K562 (cell line): ENCODE measurements around the gene NDUFAB1. TPM values are rescaled to one million over a fixed set of nuclear protein-coding genes. Genes with fewer than 3 reads are reported as not detected.

Source experiments
- FOXA3 ChIP-seq, 2 experiments: fragments of 450-650 bp in 1 of 2; sonication (generic) in 1 of 2; formaldehyde crosslinking; IDR thresholded peaks in 1 of 2; conservative IDR thresholded peaks in 1 of 2; 2 replicates each; pipeline versions ENCODE4 v1.4.0 to v1.8.0; 2020 to 2022; ENCODE audit warnings: mild to moderate bottlenecking in 2 of 2, missing genetic modification reagents in 1 of 2
- HLTF ChIP-seq: fragments of 450-650 bp; IDR thresholded peaks from 2 replicates; pipeline ENCODE4 v1.6.1; 2016
- HNRNPLL ChIP-seq: fragments of 200-400 bp; formaldehyde crosslinking; IDR thresholded peaks from 2 replicates; pipeline ENCODE4 v1.6.1; 2017; ENCODE audit warnings: low read length, low read depth, mild to moderate bottlenecking; ENCODE audit not compliant: poor library complexity, severe bottlenecking
- KLF1 ChIP-seq: fragments of 450-650 bp; IDR thresholded peaks from 2 replicates; pipeline ENCODE4 v1.6.1; 2016; ENCODE audit warnings: missing genetic modification characterization, missing compliant biosample characterization
- MBD1 ChIP-seq: fragments of 250-450 bp; sonication (Bioruptor Pico); IDR thresholded peaks from 2 replicates; pipeline ENCODE4 v1.8.0; 2022; ENCODE audit warnings: inconsistent platforms
- MIER1 ChIP-seq: fragments of 450-650 bp; IDR thresholded peaks from 2 replicates; pipeline ENCODE4 v1.6.1; 2016; ENCODE audit warnings: antibody characterized with exemption, mild to moderate bottlenecking, low read depth
- MTA2 ChIP-seq: fragments of 450-650 bp; IDR thresholded peaks from 2 replicates; pipeline ENCODE4 v1.6.1; 2016; ENCODE audit warnings: low read depth
- PHB ChIP-seq: fragments of 250-450 bp; sonication (Bioruptor Pico); IDR thresholded peaks from 2 replicates; pipeline ENCODE4 v1.5.0; 2021
- POLR2H ChIP-seq: IDR thresholded peaks from 2 replicates; pipeline ENCODE4 v1.6.1; 2016; ENCODE audit warnings: missing genetic modification characterization, low read depth, mild to moderate bottlenecking, control low read depth, missing compliant biosample characterization, moderate library complexity
- PYGO2 ChIP-seq: fragments of 450-650 bp; IDR thresholded peaks from 2 replicates; pipeline ENCODE4 v1.6.1; 2016; ENCODE audit warnings: mild to moderate bottlenecking, missing genetic modification characterization, moderate library complexity, missing compliant biosample characterization
- RBM39 ChIP-seq: fragments of 200-400 bp; formaldehyde crosslinking; optimal IDR thresholded peaks from 2 replicates; pipeline ENCODE3; 2018; ENCODE audit warnings: low read depth, low read length
- RFX7 ChIP-seq: fragments of 250-450 bp; sonication (Bioruptor Pico); IDR thresholded peaks from 2 replicates; pipeline ENCODE4 v1.5.1; 2021; ENCODE audit warnings: mild to moderate bottlenecking
- RNF2 ChIP-seq: sonication (generic); IDR thresholded peaks from 2 replicates; pipeline ENCODE4 v1.6.1; 2016
- SLC30A9 ChIP-seq: fragments of 250-450 bp; sonication (Bioruptor Pico); IDR thresholded peaks from 2 replicates; pipeline ENCODE4 v1.8.0; 2022; ENCODE audit warnings: mild to moderate bottlenecking, moderate library complexity
- SMARCC2 ChIP-seq: fragments of 450-650 bp; IDR thresholded peaks from 2 replicates; pipeline ENCODE4 v1.6.1; 2017; ENCODE audit warnings: antibody characterized with exemption, moderate library complexity, mild to moderate bottlenecking, low read depth
- SREBF2 ChIP-seq: sonication (generic); formaldehyde crosslinking; IDR thresholded peaks from 2 replicates; pipeline ENCODE4 v1.4.0; 2020; ENCODE audit warnings: mild to moderate bottlenecking, missing genetic modification reagents
- SUPT5H ChIP-seq: fragments of 450-650 bp; IDR thresholded peaks from 2 replicates; pipeline ENCODE4 v1.6.1; 2016
- YY1 ChIP-seq, 3 experiments: IDR thresholded peaks; 2 replicates each; pipeline ENCODE4 v1.6.1; 2011; ENCODE audit warnings: low read length in 2 of 3, mild to moderate bottlenecking in 2 of 3, moderate library complexity in 2 of 3, borderline replicate concordance in 1 of 3, control low read depth in 1 of 3, low read depth in 1 of 3; ENCODE audit not compliant: insufficient read depth in 3 of 3, insufficient replicate concordance in 2 of 3, control insufficient read depth in 1 of 3, insufficient read length in 1 of 3; ENCODE audit errors: extremely low read depth in 1 of 3
- ZBTB1 ChIP-seq: sonication (generic); formaldehyde crosslinking; IDR thresholded peaks from 2 replicates; pipeline ENCODE4 v1.8.1; 2023; ENCODE audit warnings: missing genetic modification reagents, low read depth, mild to moderate bottlenecking, borderline replicate concordance
- ZBTB17 ChIP-seq: fragments of 450-650 bp; formaldehyde crosslinking; IDR thresholded peaks from 2 replicates; pipeline ENCODE4 v1.4.0; 2020; ENCODE audit warnings: mild to moderate bottlenecking
- ZC3H4 ChIP-seq: sonication (generic); formaldehyde crosslinking; IDR thresholded peaks from 2 replicates; pipeline ENCODE4 v1.9.0; 2021; ENCODE audit warnings: missing genetic modification reagents, borderline replicate concordance
- ZFP36 ChIP-seq: fragments of 150-350 bp; IDR thresholded peaks from 2 replicates; pipeline ENCODE4 v1.6.1; 2018; ENCODE audit warnings: low read length, low read depth; ENCODE audit not compliant: partially characterized antibody
- ZNF197 ChIP-seq: fragments of 200-800 bp; sonication (Bioruptor generic); IDR thresholded peaks from 2 replicates; pipeline ENCODE4 v1.6.1; 2016; ENCODE audit warnings: low read depth, missing genetic modification characterization, missing compliant biosample characterization
- ZNF398 ChIP-seq: fragments of 250-450 bp; sonication (Bioruptor Pico); IDR thresholded peaks from 2 replicates; pipeline ENCODE4 v1.8.0; 2021; ENCODE audit warnings: moderate library complexity, mild to moderate bottlenecking, inconsistent platforms
- ZNF436 ChIP-seq: fragments of 250-450, 450-650 bp; sonication (Bioruptor Pico); formaldehyde crosslinking; IDR thresholded peaks from 2 replicates; pipeline ENCODE4 v1.7.0; 2020; ENCODE audit warnings: mild to moderate bottlenecking
- ZNF561 ChIP-seq: fragments of 450-650 bp; formaldehyde crosslinking; conservative IDR thresholded peaks from 2 replicates; pipeline ENCODE4 v1.4.0; 2020; ENCODE audit warnings: mild to moderate bottlenecking, moderate library complexity
- ZNF785 ChIP-seq: fragments of 250-450 bp; sonication (Bioruptor Pico); IDR thresholded peaks from 2 replicates; pipeline ENCODE4 v1.4.0; 2020; ENCODE audit warnings: mild to moderate bottlenecking
- polyA plus RNA-seq, 8 experiments: library from polyadenylated mRNA; depleted of rRNA in 4 of 8; stranded (reverse) in 5 of 8; unstranded in 3 of 8; fragments of >200 nt; fragmentation: Nextera tagmentation in 2 of 8; fragmentation: Illumina TruSeq in 1 of 8; extraction: Ambion mirVana in 2 of 8; extraction: Trizol in 1 of 8; gene quantifications; 2 replicates each; pipeline versions ENCODE4 v1.2.1 to v1.2.3, GENCODE V29; 2011 to 2014; ENCODE audit warnings: inconsistent platforms in 1 of 8, missing spikeins in 1 of 8
- total RNA-seq, 7 experiments: library from RNA; depleted of rRNA in 6 of 7; stranded (reverse); fragments of >200 nt in 6 of 7; fragmentation: Illumina TruSeq in 2 of 7; extraction: Trizol in 2 of 7; gene quantifications; 2 replicates each; pipeline versions ENCODE4 v1.2.1 to v1.2.3, GENCODE V29; 2011 to 2021; ENCODE audit warnings: low replicate concordance in 1 of 7

NDUFAB1 gene
- total and polyA plus RNA-seq, 9 of the 15 experiments (the other 6 are each of a cell fraction or from before 2014, with no cell fraction given), result 123 to 481 (median 238) TPM

GRCh38 chr16:23595951-23596720, at the start of gene NDUFAB1 (continued):
- TF ChIP-seq ZFP36, result no peak
- TF ChIP-seq MIER1, result 0 out of 2 replicates have a peak, but pooled peaks have one; percentile 27
- no peak for TF ChIP-seq MTA2
- peak; percentile 82 for TF ChIP-seq HNRNPLL
- no peak for TF ChIP-seq KLF1
- no peak for TF ChIP-seq ZNF785 (CRISPR knock-in tag)
- TF ChIP-seq ZNF398, result no peak
- no peak for TF ChIP-seq ZNF561 (CRISPR knock-in tag)
- 0 out of 2 replicates have a peak, but pooled peaks have one; percentile 27 for TF ChIP-seq ZBTB17 (CRISPR knock-in tag)
- no peak for TF ChIP-seq PHB (CRISPR knock-in tag)
- TF ChIP-seq POLR2H (tag), result peak; percentile 21; the same call in 1 of the 2 replicates
- TF ChIP-seq HLTF, result no peak
- TF ChIP-seq ZBTB1 (CRISPR knock-in tag), result 0 out of 2 replicates have a peak, but pooled peaks have one; percentile 48
- peak; percentile 59 to 94 (median 90) for TF ChIP-seq YY1 (IDR thresholded peaks at IDR 0.05; ENCODE audit: borderline replicate concordance in 1 of 3, control insufficient read depth in 1 of 3, extremely low read depth in 1 of 3, insufficient read depth in 3 of 3, insufficient read length in 1 of 3, insufficient replicate concordance in 2 of 3, low read depth in 1 of 3, low read length in 2 of 3)
- no peak for TF ChIP-seq ZNF197 (CRISPR knock-in tag)
- peak in 1 of 2 experiments; percentile 79; a peak in 2 of 4 replicates for TF ChIP-seq FOXA3 (CRISPR knock-in tag; conservative IDR thresholded peaks at IDR 0.05 in 1 of 2, IDR thresholded peaks at IDR 0.05 in 1 of 2)
- no peak for TF ChIP-seq ZNF436 (CRISPR knock-in tag)
- no peak for TF ChIP-seq MBD1
- TF ChIP-seq PYGO2 (tag), result no peak
- no peak for TF ChIP-seq SMARCC2
- no peak for TF ChIP-seq SREBF2 (CRISPR knock-in tag)
- no peak for TF ChIP-seq SLC30A9 (CRISPR knock-in tag)
- no peak for TF ChIP-seq ZC3H4
- no peak for TF ChIP-seq RBM39
- peak; percentile 22; the same call in 1 of the 2 replicates for TF ChIP-seq RNF2
- TF ChIP-seq RFX7 (CRISPR knock-in tag), result no peak
- peak; percentile 87 for TF ChIP-seq SUPT5H
